Panc1 (cell line): Measurements from ENCODE around the gene VAPA. TPM values are rescaled to one million over a fixed set of nuclear protein-coding genes. Genes with fewer than 3 reads are reported as not detected.

Experiments used
- ATAC-seq: fragments of 200-7000 bp; cut with Tn5 transposase; 2 replicates; pipeline ENCODE4 v1.9.1; 2020; ENCODE audit warnings: mild to moderate bottlenecking, moderate library complexity
- BruUV-seq: library from RNA; stranded (reverse); fragments of 400-500 nt; replicated peaks from 2 replicates; lab custom pipeline; 2021; lab: Mats Ljungman, UMichigan
- CTCF ChIA-PET: fragments of 300-600 bp; sonication (Branson Sonifier 250); formaldehyde crosslinking; loops from one replicate; lab custom pipeline; 2022; ENCODE audit warnings: antibody characterized with exemption; lab: Charles Lee
- POLR2A ChIA-PET: fragments of 300-600 bp; sonication (Branson Sonifier 250); formaldehyde crosslinking; loops from one replicate; lab custom pipeline; 2022; ENCODE audit warnings: antibody characterized with exemption; lab: Charles Lee
- DNase-seq: peaks from one replicate; pipeline ENCODE4 v3.0.0-alpha.2; 2010; ENCODE audit warnings: low read depth, low spot score
- H3K27ac ChIP-seq: 2 replicates; pipeline ENCODE4 v1.5.1; 2011; ENCODE audit warnings: mild to moderate bottlenecking, low read length, inconsistent platforms
- H3K27me3 ChIP-seq: fragments of 200-500 bp; sonication (Bioruptor generic); 2 replicates; pipeline ENCODE4 v1.6.0; 2014; ENCODE audit warnings: low read length, inconsistent platforms; ENCODE audit not compliant: control insufficient read depth, insufficient read depth
- H3K36me3 ChIP-seq: fragments of 200-500 bp; sonication (Bioruptor generic); 2 replicates; pipeline ENCODE4 v1.5.1; 2014; ENCODE audit warnings: inconsistent platforms, mild to moderate bottlenecking, low read length, moderate library complexity; ENCODE audit not compliant: control insufficient read depth, insufficient read depth
- H3K4me1 ChIP-seq: 2 replicates; pipeline ENCODE4 v1.5.1; 2011; ENCODE audit warnings: inconsistent platforms, mild to moderate bottlenecking, low read length, moderate library complexity; ENCODE audit not compliant: control insufficient read depth, insufficient read depth
- H3K4me3 ChIP-seq, 2 experiments: 2 replicates each; pipeline ENCODE4 v1.5.1; 2011 to 2012; ENCODE audit warnings: low read depth in 2 of 2, low read length in 2 of 2, mild to moderate bottlenecking in 2 of 2, inconsistent platforms in 1 of 2, moderate library complexity in 1 of 2
- H3K9me3 ChIP-seq: fragments of 200-500 bp; sonication (Bioruptor generic); 2 replicates; pipeline ENCODE4 v1.5.1; 2014; ENCODE audit warnings: low read depth, mild to moderate bottlenecking, inconsistent platforms, low read length, moderate library complexity; ENCODE audit not compliant: control insufficient read depth, insufficient read depth
- CTCF ChIP-seq: fragments of 450-650 bp; IDR thresholded peaks from 2 replicates; pipeline ENCODE4 v1.5.1; 2017; ENCODE audit warnings: mild to moderate bottlenecking
- POLR2AphosphoS5 ChIP-seq: IDR thresholded peaks from 2 replicates; pipeline ENCODE4 v1.6.1; 2012; ENCODE audit warnings: mild to moderate bottlenecking, low read depth, low read length, moderate library complexity
- REST ChIP-seq, 2 experiments: IDR thresholded peaks; 2 replicates each; pipeline ENCODE4 v1.6.1; 2011 to 2012; ENCODE audit warnings: low read depth in 2 of 2, control low read depth in 1 of 2, low read length in 1 of 2, mild to moderate bottlenecking in 1 of 2, moderate library complexity in 1 of 2; ENCODE audit not compliant: insufficient read depth in 1 of 2
- SIN3A ChIP-seq: IDR thresholded peaks from 2 replicates; pipeline ENCODE4 v1.6.1; 2012; ENCODE audit warnings: low read depth, mild to moderate bottlenecking, low read length, moderate library complexity, borderline replicate concordance; ENCODE audit not compliant: insufficient read depth
- TCF7L2 ChIP-seq: IDR thresholded peaks from 2 replicates; pipeline ENCODE4 v1.6.1; 2011; ENCODE audit warnings: mild to moderate bottlenecking, low read depth, low read length, inconsistent platforms
- in situ Hi-C: cut with HindIII; loops from 2 replicates; pipeline ENCODE4 v1.10.0; 2016; ENCODE audit warnings: low sequenced_read_pairs, low pct_unique_long_range_greater_than_20kb
- intact Hi-C: fragments of 100-400 bp; cut with micrococcal nuclease; formaldehyde crosslinking; loops from one replicate; pipeline ENCODE4 v1.10.0; 2022; ENCODE audit not compliant: unreplicated experiment
- total RNA-seq: library from RNA; stranded (reverse); gene quantifications from one replicate; pipeline ENCODE4 v1.2.1, GENCODE V29; 2021; ENCODE audit not compliant: unreplicated experiment

Gene VAPA
- total RNA-seq, 1 experiment from 2014 or later = 228 TPM

- Histone ChIP-seq H3K4me3 (no peak overlapping the region), H3K4me1 (no peaks in the 10 kb centered on the region), H3K27me3 (no peaks in the 10 kb centered on the region), H3K36me3 (no peaks in the 10 kb centered on the region), H3K9me3 (peaks cover 8% of the 10 kb centered on the region; the same call in 1 of the 2 replicates), H3K27ac (no peak overlapping the region)
- ChIA-PET CTCF (no interaction called here), POLR2A (no interaction called here)
- TF ChIP-seq CTCF (no peak), SIN3A (no peak), POLR2AphosphoS5 (no peak), REST (IDR thresholded peaks at IDR 0.05; ENCODE audit: insufficient read depth in 1 of 2, low read depth in 2 of 2, low read length in 1 of 2) (no peak)
- no peak for DNase-seq
- BruUV-seq = no TSS peak
- ATAC-seq = no peak
- in situ Hi-C loops = no loop called here
- intact Hi-C loops = no loop called here
These were observed 81.8 kb downstream of the VAPA start for GRCh38 chr18:9995631-9996030.

DNA sequence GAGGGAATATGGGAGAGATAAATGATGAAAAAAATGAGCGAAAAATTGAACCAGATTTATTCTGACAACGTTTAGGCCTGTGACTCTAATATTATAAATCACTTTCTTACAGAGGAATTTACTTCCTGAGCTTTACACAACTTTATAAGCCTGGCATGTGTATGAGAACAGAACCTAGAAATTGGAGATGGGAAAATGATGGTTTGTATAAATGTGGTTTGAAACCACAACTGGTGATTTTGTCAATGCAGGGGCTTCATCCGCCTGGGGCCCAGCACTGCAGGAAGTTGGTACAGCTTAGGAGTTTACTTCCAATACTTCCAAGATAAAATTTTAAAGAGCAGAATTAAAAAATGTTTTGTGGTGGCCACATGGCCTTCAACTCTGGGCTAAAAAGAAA is 82.3 kb downstream of the VAPA start:
- ChIA-PET POLR2A (no interaction called here), CTCF (no interaction called here)

More for the DNA sequence above, 82.3 kb downstream of the VAPA start:
- ATAC-seq (no peak), DNase-seq (no peak)
- BruUV-seq = no TSS peak
- Histone ChIP-seq H3K27ac (no peak overlapping the region), H3K36me3 (no peaks in the 10 kb centered on the region), H3K27me3 (no peaks in the 10 kb centered on the region), H3K4me1 (no peaks in the 10 kb centered on the region), H3K4me3 (no peak overlapping the region), H3K9me3 (peaks cover 8% of the 10 kb centered on the region; the same call in 1 of the 2 replicates)
- intact Hi-C loops = no loop called here
- in situ Hi-C loops = no loop called here
- TF ChIP-seq TCF7L2 (no peak), REST (IDR thresholded peaks at IDR 0.05; ENCODE audit: insufficient read depth in 1 of 2, low read depth in 2 of 2, low read length in 1 of 2) (no peak), CTCF (no peak), POLR2AphosphoS5 (no peak), SIN3A (no peak)
